Measurements from ENCODE around the gene PDGFD.
A peak's percentile ranks its signal among the peaks of the same experiment; 100 is the strongest.

Gene PDGFD

DNA sequence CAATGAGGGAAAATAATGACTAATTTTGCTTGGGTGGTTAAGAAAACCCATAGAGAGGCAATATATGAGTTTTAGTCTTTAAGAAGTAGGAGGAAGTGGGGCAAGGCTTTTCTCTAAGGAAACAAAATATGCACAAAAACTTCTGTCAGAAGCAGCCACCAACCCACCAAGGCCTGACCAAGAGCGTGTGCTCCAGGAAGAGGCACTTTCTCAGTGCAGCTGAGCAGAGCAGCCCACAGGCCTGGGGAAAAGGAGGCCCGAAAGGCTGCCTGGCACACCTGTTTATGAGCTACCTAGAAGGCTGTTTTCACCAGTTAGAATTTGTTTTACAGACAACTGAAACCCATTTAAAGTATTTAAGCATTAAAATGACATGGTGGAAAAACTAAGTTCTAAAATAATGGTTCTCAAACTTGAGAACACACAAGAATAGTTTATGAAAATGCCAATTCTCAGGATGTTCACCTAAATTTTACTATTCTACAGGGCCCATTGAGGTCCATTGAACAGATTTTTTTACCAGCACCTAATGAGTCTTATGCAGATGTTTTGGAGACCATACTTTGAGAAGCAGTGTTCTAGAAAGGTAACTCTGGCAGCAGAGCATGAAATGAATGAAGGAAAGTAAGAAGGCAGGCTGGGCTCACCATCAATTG is 288.0 kb downstream of the PDGFD start:
- no peak for DNase-seq

DNA sequence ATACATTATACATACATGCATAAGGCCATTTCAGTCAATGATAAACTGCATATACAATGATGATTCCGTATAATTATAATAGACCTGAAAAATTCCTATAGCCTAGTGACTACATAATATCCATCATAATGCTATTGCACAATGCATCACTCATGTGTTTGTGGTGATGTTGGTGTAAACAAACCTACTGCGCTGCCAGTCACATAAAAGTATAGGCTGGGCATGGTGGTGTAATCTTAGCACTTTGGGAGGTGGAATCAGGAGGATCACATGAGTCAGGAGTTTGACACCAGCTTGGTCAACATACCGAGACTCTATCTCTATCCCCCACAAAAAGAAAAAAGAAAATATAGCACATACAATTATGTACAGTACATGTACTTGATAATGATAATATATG is 291.2 kb downstream of the PDGFD start:
- DNase-seq = no peak

- no peak for DNase-seq
These were observed 291.9 kb downstream of the PDGFD start for GRCh38 chr11:103871923-103872551.

- DNase-seq = no peak
These were observed 293.1 kb downstream of the PDGFD start for GRCh38 chr11:103870821-103871309.

- DNase-seq = no peak
These were observed 296.5 kb downstream of the PDGFD start for GRCh38 chr11:103867481-103867880.

- peak; percentile 74 for DNase-seq
These were observed 300.4 kb downstream of the PDGFD start for GRCh38 chr11:103863497-103863896.

- no peak for DNase-seq
These were observed 301.2 kb downstream of the PDGFD start for GRCh38 chr11:103862802-103863174.

GRCh38 chr11:103862094-103862801 is 301.7 kb downstream of the PDGFD start:
- DNase-seq = no peak
